Hepatocyte (in vitro differentiated cells): ENCODE measurements around the gene ATP9B. TPM values are rescaled to one million over a fixed set of nuclear protein-coding genes. Genes with fewer than 3 reads are reported as not detected.

Experiments used
- DNase-seq: peaks from one replicate; pipeline ENCODE4 v3.0.0-alpha.2; 2016; ENCODE audit warnings: low spot score
- H2AFZ ChIP-seq: fragments of 200-600 bp; sonication (generic); 2 replicates; pipeline ENCODE4 v1.6.0; 2016; ENCODE audit warnings: antibody characterized with exemption, mild to moderate bottlenecking
- H3K27ac ChIP-seq: fragments of 200-600 bp; sonication (generic); 2 replicates; pipeline ENCODE4 v1.5.1; 2016; ENCODE audit warnings: mild to moderate bottlenecking
- H3K27me3 ChIP-seq: fragments of 200-600 bp; sonication (generic); 2 replicates; pipeline ENCODE4 v1.6.1; 2016
- H3K36me3 ChIP-seq: fragments of 200-600 bp; sonication (generic); replicated peaks from 2 replicates; pipeline ENCODE4 v1.5.1; 2016; ENCODE audit warnings: low read depth; ENCODE audit not compliant: insufficient read depth
- H3K4me1 ChIP-seq: fragments of 200-600 bp; sonication (generic); 2 replicates; pipeline ENCODE4 v1.5.1; 2016; ENCODE audit warnings: mild to moderate bottlenecking, moderate library complexity; ENCODE audit not compliant: insufficient read depth
- H3K4me2 ChIP-seq: fragments of 200-600 bp; sonication (generic); 2 replicates; pipeline ENCODE4 v1.6.0; 2016
- H3K4me3 ChIP-seq: fragments of 200-600 bp; sonication (generic); 2 replicates; pipeline ENCODE4 v1.5.1; 2016; ENCODE audit warnings: mild to moderate bottlenecking
- H3K79me2 ChIP-seq: fragments of 200-600 bp; sonication (generic); 2 replicates; pipeline ENCODE4 v1.6.0; 2017; ENCODE audit warnings: mild to moderate bottlenecking
- H3K9me2 ChIP-seq: fragments of 200-600 bp; sonication (generic); replicated peaks from 2 replicates; pipeline ENCODE4 v1.6.0; 2017; ENCODE audit warnings: mild to moderate bottlenecking; ENCODE audit not compliant: insufficient read depth
- H3K9me3 ChIP-seq: fragments of 200-600 bp; sonication (generic); 2 replicates; pipeline ENCODE4 v1.5.1; 2016; ENCODE audit warnings: low read depth, mild to moderate bottlenecking
- H4K20me1 ChIP-seq: fragments of 200-600 bp; sonication (generic); 2 replicates; pipeline ENCODE4 v1.6.0; 2016; ENCODE audit warnings: mild to moderate bottlenecking; ENCODE audit not compliant: insufficient read depth, poor library complexity, severe bottlenecking
- CTCF ChIP-seq: fragments of 200-600 bp; sonication (generic); IDR thresholded peaks from 2 replicates; pipeline ENCODE4 v1.5.1; 2016; ENCODE audit warnings: antibody characterized with exemption, mild to moderate bottlenecking; ENCODE audit not compliant: poor library complexity
- EZH2 ChIP-seq: fragments of 200-600 bp; sonication (generic); IDR thresholded peaks from 2 replicates; pipeline ENCODE4 v1.6.1; 2016; ENCODE audit warnings: antibody characterized with exemption, mild to moderate bottlenecking, borderline replicate concordance
- EZH2phosphoT487 ChIP-seq: fragments of 200-600 bp; sonication (generic); IDR thresholded peaks from one replicate; pipeline ENCODE4 v1.6.1; 2018; ENCODE audit warnings: antibody characterized with exemption, mild to moderate bottlenecking, low read depth, moderate library complexity; ENCODE audit not compliant: unreplicated experiment, severe bottlenecking
- WGBS: methylation state at CpG from one replicate; pipeline ENCODE4 v1.1.6; 2016; ENCODE audit warnings: low lambda C conversion rate; ENCODE audit errors: missing lambda C conversion rate; 5-methylcytosine and 5-hydroxymethylcytosine counted together
- polyA plus RNA-seq: library from polyadenylated mRNA; unstranded; fragments of >200 nt; fragmentation: Nextera tagmentation; extraction: Ambion mirVana; gene quantifications from 2 replicates; pipeline ENCODE4 v1.2.1, GENCODE V29; 2016
- total RNA-seq: library from RNA; depleted of rRNA; stranded (reverse); fragments of >200 nt; gene quantifications from 2 replicates; pipeline ENCODE4 v1.2.3, GENCODE V29; 2014

The ATP9B gene
- total and polyA plus RNA-seq, 2 experiments from 2014 or later, result 14.6 to 23.8 TPM

- 91% methylated on average over 20 of the region's 48 CpGs for WGBS
- Histone ChIP-seq H3K9me3 (no peaks in the 10 kb centered on the region), H3K36me3 (no peaks in the 10 kb centered on the region), H4K20me1 (no peaks in the 10 kb centered on the region), H3K27ac (no peak overlapping the region), H3K79me2 (no peaks in the 10 kb centered on the region), H3K4me3 (no peak overlapping the region), H3K27me3 (no peaks in the 10 kb centered on the region), H3K4me1 (no peaks in the 10 kb centered on the region), H3K9me2 (no peaks in the 10 kb centered on the region), H3K4me2 (no peak overlapping the region), H2AFZ (no peak overlapping the region)
- TF ChIP-seq EZH2 (no peak), CTCF (no peak), EZH2phosphoT487 (no peak)
- DNase-seq, result no peak
Measured at GRCh38 chr18:79420033-79420745, 351.0 kb downstream of the ATP9B start.

- no peaks in the 10 kb centered on the region for H3K9me2 ChIP-seq
- H3K27ac ChIP-seq, result no peak overlapping the region
- H3K36me3 ChIP-seq, result no peaks in the 10 kb centered on the region
- H3K4me3 ChIP-seq, result no peak overlapping the region
- H2AFZ ChIP-seq, result no peak overlapping the region
- H4K20me1 ChIP-seq, result no peaks in the 10 kb centered on the region
- no peak for TF ChIP-seq CTCF
- no peak for TF ChIP-seq EZH2
- TF ChIP-seq EZH2phosphoT487, result no peak
- DNase-seq, result no peak
- H3K27me3 ChIP-seq, result no peaks in the 10 kb centered on the region
- no peaks in the 10 kb centered on the region for H3K9me3 ChIP-seq
- WGBS, result 89% methylated on average over 22 of the region's 26 CpGs
- H3K4me1 ChIP-seq, result no peaks in the 10 kb centered on the region
- no peaks in the 10 kb centered on the region for H3K79me2 ChIP-seq
- H3K4me2 ChIP-seq, result no peak overlapping the region
Measured at GRCh38 chr18:79421275-79421857, 352.2 kb downstream of the ATP9B start.

- DNase-seq, result no peak
- WGBS, result 91% methylated on average over 22 of the region's 24 CpGs
- Histone ChIP-seq H3K27me3 (no peaks in the 10 kb centered on the region), H3K9me2 (no peaks in the 10 kb centered on the region), H3K36me3 (no peaks in the 10 kb centered on the region), H3K9me3 (no peaks in the 10 kb centered on the region), H3K27ac (no peak overlapping the region), H3K4me3 (no peak overlapping the region), H3K79me2 (no peaks in the 10 kb centered on the region), H4K20me1 (no peaks in the 10 kb centered on the region), H2AFZ (no peak overlapping the region), H3K4me2 (no peak overlapping the region), H3K4me1 (no peaks in the 10 kb centered on the region)
- no peak for TF ChIP-seq EZH2
- TF ChIP-seq EZH2phosphoT487, result no peak
- TF ChIP-seq CTCF, result no peak
Measured at GRCh38 chr18:79422022-79422782, 353.0 kb downstream of the ATP9B start.
